K562 (cell line): ENCODE data around the gene DMD.

Experiments used
- HCFC1 ChIP-seq: IDR thresholded peaks from 2 replicates; pipeline ENCODE4 v1.6.1; 2012; ENCODE audit warnings: low read depth, low read length, improper control_type of control experiment
- SAP30 ChIP-seq: fragments of 200-600 bp; sonication (generic); IDR thresholded peaks from 2 replicates; pipeline ENCODE4 v1.6.1; 2012; ENCODE audit warnings: borderline replicate concordance, low read depth, mild to moderate bottlenecking, moderate library complexity, low read length, control low read depth, inconsistent platforms; ENCODE audit not compliant: insufficient read depth, poor library complexity, severe bottlenecking
- TF ChIP-seq, protein P1 (sequence below), 3 experiments: IDR thresholded peaks in 2 of 3; conservative IDR thresholded peaks in 1 of 3; 2 replicates each; pipeline ENCODE4 v1.5.1; 2011 to 2012; ENCODE audit warnings: low read length in 3 of 3, mild to moderate bottlenecking in 3 of 3, control low read depth in 2 of 3, improper control_type of control experiment in 1 of 3, inconsistent platforms in 1 of 3, low read depth in 1 of 3, mixed read lengths in 1 of 3, moderate library complexity in 1 of 3; ENCODE audit not compliant: insufficient read depth in 2 of 3

GRCh38 chrX:31168551-31168950 lies 2042.8 kb downstream of the DMD start:
- no peak for TF ChIP-seq SAP30
- TF ChIP-seq, protein P1, sequence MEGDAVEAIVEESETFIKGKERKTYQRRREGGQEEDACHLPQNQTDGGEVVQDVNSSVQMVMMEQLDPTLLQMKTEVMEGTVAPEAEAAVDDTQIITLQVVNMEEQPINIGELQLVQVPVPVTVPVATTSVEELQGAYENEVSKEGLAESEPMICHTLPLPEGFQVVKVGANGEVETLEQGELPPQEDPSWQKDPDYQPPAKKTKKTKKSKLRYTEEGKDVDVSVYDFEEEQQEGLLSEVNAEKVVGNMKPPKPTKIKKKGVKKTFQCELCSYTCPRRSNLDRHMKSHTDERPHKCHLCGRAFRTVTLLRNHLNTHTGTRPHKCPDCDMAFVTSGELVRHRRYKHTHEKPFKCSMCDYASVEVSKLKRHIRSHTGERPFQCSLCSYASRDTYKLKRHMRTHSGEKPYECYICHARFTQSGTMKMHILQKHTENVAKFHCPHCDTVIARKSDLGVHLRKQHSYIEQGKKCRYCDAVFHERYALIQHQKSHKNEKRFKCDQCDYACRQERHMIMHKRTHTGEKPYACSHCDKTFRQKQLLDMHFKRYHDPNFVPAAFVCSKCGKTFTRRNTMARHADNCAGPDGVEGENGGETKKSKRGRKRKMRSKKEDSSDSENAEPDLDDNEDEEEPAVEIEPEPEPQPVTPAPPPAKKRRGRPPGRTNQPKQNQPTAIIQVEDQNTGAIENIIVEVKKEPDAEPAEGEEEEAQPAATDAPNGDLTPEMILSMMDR (IDR thresholded peaks at IDR 0.05 in 2 of 3, conservative IDR thresholded peaks at IDR 0.05 in 1 of 3; ENCODE audit: insufficient read depth in 2 of 3, low read depth in 1 of 3, low read length in 3 of 3): no peak
- TF ChIP-seq HCFC1: no peak
